CD4-positive, CD25-positive, alpha-beta regulatory T cell (primary cell): Measurements from ENCODE around the gene SFPQ. TPM values are rescaled to one million over a fixed set of nuclear protein-coding genes. Genes with fewer than 3 reads are reported as not detected.

ENCODE experiments used
- polyA plus RNA-seq, 4 donors: library from polyadenylated mRNA; unstranded; fragments of 300-500 nt; fragmentation: Illumina TruSeq; gene quantifications; one replicate each; pipeline ENCODE4 v1.2.3, GENCODE V29; 2021
- total RNA-seq: library from RNA; stranded (reverse); gene quantifications from one replicate; pipeline ENCODE4 v1.2.3, GENCODE V29; 2022

SFPQ gene
- total and polyA plus RNA-seq, 5 donors from 2014 or later, result 111 to 618 (median 129) TPM

Other genes with a start within 250 kb of the SFPQ start
- gene TMEM35B, start 207.8 kb downstream of the SFPQ start, total RNA-seq, result 13.8 TPM
- gene TMEM35B, start 207.8 kb downstream of the SFPQ start, polyA plus RNA-seq, result 100 to 1,000 TPM; 173 to 206 (median 196) TPM
- gene ZMYM6, start 161.2 kb downstream of the SFPQ start, total RNA-seq, result 28.0 TPM
- gene ZMYM6, start 161.2 kb downstream of the SFPQ start, polyA plus RNA-seq, result 10 to 100 TPM in 1 of 4 donors, 1 to 10 TPM in 3; 6.0 to 10.4 (median 7.9) TPM
- gene ZMYM1, start 113.8 kb downstream of the SFPQ start, total RNA-seq, result 10.3 TPM
- 10 to 100 TPM in 3 of 4 donors, 1 to 10 TPM in 1; 6.6 to 16.5 (median 14.4) TPM for gene ZMYM1, start 113.8 kb downstream of the SFPQ start, polyA plus RNA-seq
- 27.2 TPM for gene ZMYM4, start 75.6 kb upstream of the SFPQ start, total RNA-seq
- 10 to 100 TPM; 21.6 to 31.3 (median 26.0) TPM for gene ZMYM4, start 75.6 kb upstream of the SFPQ start, polyA plus RNA-seq